Body of pancreas (tissue), 4 donors: ENCODE results near the gene TAF3. TPM values are rescaled to one million over a fixed set of nuclear protein-coding genes. Genes with fewer than 3 reads are reported as not detected.

ENCODE experiments used
- ATAC-seq: fragments of 150-250 bp; one replicate; pipeline ENCODE4 v1.9.1; 2016
- DNase-seq, 4 donors: peaks; one replicate each; pipeline ENCODE4 v3.0.0-alpha.2; 2019
- H3K27ac ChIP-seq, 4 donors: fragments of 200-600 bp; sonication (generic); 1 replicate in 3 of 4; 2 replicates in 1 of 4; pipeline versions ENCODE4 v1.5.1 to v1.6.1; 2016 to 2019; ENCODE audit warnings: mild to moderate bottlenecking in 1 of 4, mixed read lengths in 1 of 4, moderate library complexity in 1 of 4
- H3K27me3 ChIP-seq, 2 donors: fragments of 200-600 bp; sonication (generic); one replicate each; pipeline ENCODE4 v1.6.0; 2016; ENCODE audit warnings: mild to moderate bottlenecking in 1 of 2
- H3K36me3 ChIP-seq, 2 donors: fragments of 200-600 bp; sonication (generic); replicated peaks in 1 of 2; 2 replicates each; pipeline ENCODE4 v1.5.1; 2016; ENCODE audit warnings: low read depth in 2 of 2; ENCODE audit not compliant: insufficient read depth in 1 of 2
- H3K4me1 ChIP-seq: fragments of 200-600 bp; sonication (generic); one replicate; pipeline ENCODE4 v1.6.0; 2016
- H3K4me3 ChIP-seq, 2 donors: fragments of 200-600 bp; sonication (generic); 1 replicate in 1 of 2; 2 replicates in 1 of 2; pipeline ENCODE4 v1.5.1; 2016 to 2019
- H3K9me3 ChIP-seq, 3 donors: fragments of 200-600 bp; sonication (generic); 1 replicate in 2 of 3; 2 replicates in 1 of 3; pipeline ENCODE4 v1.5.1; 2016
- CTCF ChIP-seq, 7 experiments: fragments of 450-650 bp in 4 of 7; fragments of 200-600 bp in 3 of 7; sonication (generic) in 3 of 7; IDR thresholded peaks; one replicate each; pipeline ENCODE4 v1.5.1; 2016 to 2019; ENCODE audit warnings: antibody characterized with exemption in 7 of 7
- POLR2A ChIP-seq, 3 donors: fragments of 450-650 bp; IDR thresholded peaks; one replicate each; pipeline ENCODE4 v1.6.1; 2016; ENCODE audit warnings: antibody characterized with exemption in 3 of 3, mild to moderate bottlenecking in 2 of 3
- WGBS, 2 donors: methylation state at CpG; one replicate each; pipeline ENCODE4 v1.1.5; 2017; 5-methylcytosine and 5-hydroxymethylcytosine counted together
- intact Hi-C: fragments of 100-400 bp; cut with DNase I; formaldehyde crosslinking; loops from one replicate; pipeline ENCODE4 v1.15.1; 2023
- total RNA-seq, 2 donors: library from RNA; depleted of rRNA; stranded (reverse); fragments of >200 nt; gene quantifications; one replicate each; pipeline ENCODE4 v1.1.0, GENCODE V29; 2016

Gene TAF3
- total RNA-seq, 2 donors from 2014 or later: 6.0 to 12.9 TPM

DNA sequence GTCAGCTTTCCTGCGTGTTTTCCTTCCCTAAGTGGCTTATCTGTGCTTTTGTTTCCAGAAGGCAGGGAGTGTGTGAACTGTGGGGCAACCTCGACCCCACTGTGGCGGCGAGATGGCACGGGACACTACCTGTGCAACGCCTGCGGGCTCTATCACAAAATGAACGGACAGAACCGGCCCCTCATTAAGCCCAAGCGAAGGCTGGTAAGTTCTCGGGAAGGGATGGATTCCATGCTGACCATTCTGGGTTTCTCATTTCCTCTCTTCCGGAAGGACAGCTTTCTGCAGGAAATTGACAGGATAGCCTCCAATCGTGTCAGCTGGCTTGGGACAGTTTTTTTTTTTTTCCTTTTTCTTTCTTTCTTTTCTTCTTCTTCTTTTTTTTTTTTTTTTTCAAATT is 245.6 kb downstream of the TAF3 start:
- Histone ChIP-seq H3K9me3 (no peaks in the 10 kb centered on the region), H3K4me3 (no peak overlapping the region), H3K27ac (no peak overlapping the region), H3K27me3 (peaks cover 0 to 18% of the 10 kb centered on the region in 2 donors), H3K4me1 (no peaks in the 10 kb centered on the region), H3K36me3 (no peaks in the 10 kb centered on the region)
- DNase-seq: no peak
- TF ChIP-seq CTCF (IDR thresholded peaks at IDR 0.05) (no peak), POLR2A (IDR thresholded peaks at IDR 0.05) (no peak)
- no peak for ATAC-seq
- intact Hi-C loops: no loop called here
- 17 to 28% methylated on average over 13 of the region's 13 CpGs for WGBS, 2 donors

- Histone ChIP-seq H3K4me3 (no peak overlapping the region), H3K9me3 (no peaks in the 10 kb centered on the region), H3K27ac (no peak overlapping the region), H3K27me3 (peaks cover 0 to 18% of the 10 kb centered on the region in 2 donors), H3K4me1 (no peaks in the 10 kb centered on the region), H3K36me3 (no peaks in the 10 kb centered on the region)
- intact Hi-C loops: no loop called here
- TF ChIP-seq POLR2A (IDR thresholded peaks at IDR 0.05) (no peak), CTCF (IDR thresholded peaks at IDR 0.05) (no peak)
- DNase-seq (no peak), ATAC-seq (no peak)
- 36 to 44% methylated on average over 5 of the region's 5 CpGs for WGBS, 2 donors
These were observed 246.1 kb downstream of the TAF3 start for GRCh38 chr10:8064436-8064835.

GRCh38 chr10:8065651-8066050 is 247.3 kb downstream of the TAF3 start:
- H3K36me3 ChIP-seq: no peaks in the 10 kb centered on the region
- no peak overlapping the region for H3K4me3 ChIP-seq
- intact Hi-C loops: no loop called here
- 20 to 23% methylated on average over 2 of the region's 2 CpGs for WGBS, 2 donors
- ATAC-seq: no peak
- H3K27ac ChIP-seq: no peak overlapping the region
- H3K4me1 ChIP-seq: no peaks in the 10 kb centered on the region
- no peak for DNase-seq
- TF ChIP-seq CTCF (IDR thresholded peaks at IDR 0.05): no peak
- TF ChIP-seq POLR2A (IDR thresholded peaks at IDR 0.05): no peak
- H3K9me3 ChIP-seq: no peaks in the 10 kb centered on the region
- peaks cover 0 to 12% of the 10 kb centered on the region in 2 donors for H3K27me3 ChIP-seq

GRCh38 chr10:8066124-8066523 is 247.8 kb downstream of the TAF3 start:
- no peak for DNase-seq
- Histone ChIP-seq H3K36me3 (no peaks in the 10 kb centered on the region), H3K27ac (no peak overlapping the region), H3K4me1 (no peaks in the 10 kb centered on the region), H3K27me3 (peaks cover 0 to 12% of the 10 kb centered on the region in 2 donors), H3K4me3 (no peak overlapping the region), H3K9me3 (no peaks in the 10 kb centered on the region)
- ATAC-seq: no peak
- no peak for TF ChIP-seq POLR2A (IDR thresholded peaks at IDR 0.05)
- TF ChIP-seq CTCF (IDR thresholded peaks at IDR 0.05): no peak
- intact Hi-C loops: no loop called here
- 44 to 51% methylated on average over 1 of the region's 1 CpG for WGBS, 2 donors

Other genes with a start within 250 kb of the TAF3 start
- 1 to 10 TPM; 8.6 to 9.9 TPM for gene ITIH5, start 151.5 kb upstream of the TAF3 start, total RNA-seq
- not detected for gene ITIH2, start 115.2 kb upstream of the TAF3 start, total RNA-seq
- gene KIN, start 30.5 kb upstream of the TAF3 start, total RNA-seq: 1 to 10 TPM; 4.9 to 6.2 TPM
- gene ATP5F1C, start 30.3 kb upstream of the TAF3 start, total RNA-seq: 100 to 1,000 TPM; 127 to 148 TPM
- under 1 TPM; 0.26 to 0.66 TPM for gene GATA3, start 236.2 kb downstream of the TAF3 start, total RNA-seq